Muscle layer of colon (tissue), 2 donors: ENCODE results near the gene PCDHA13.
"Not testable (repeated sequence)": the region's sequence is repeated elsewhere in the genome, so short reads cannot be mapped to it uniquely, and the experiment has no call there.

Experiments used
- H3K27ac ChIP-seq: one replicate; pipeline ENCODE4 v1.7.0; 2013; ENCODE audit warnings: low read depth, mild to moderate bottlenecking, low read length, moderate library complexity
- H3K27me3 ChIP-seq, 2 donors: one replicate each; pipeline ENCODE4 v1.7.0; 2013; ENCODE audit warnings: low read length in 2 of 2, mild to moderate bottlenecking in 2 of 2; ENCODE audit not compliant: insufficient read depth in 2 of 2, control insufficient read depth in 1 of 2
- H3K36me3 ChIP-seq: one replicate; pipeline ENCODE4 v1.7.0; 2013; ENCODE audit warnings: mild to moderate bottlenecking, low read length; ENCODE audit not compliant: insufficient read depth
- H3K4me1 ChIP-seq: one replicate; pipeline ENCODE4 v1.7.0; 2013; ENCODE audit warnings: mild to moderate bottlenecking, low read length; ENCODE audit not compliant: insufficient read depth
- H3K4me3 ChIP-seq, 2 donors: one replicate each; pipeline ENCODE4 v1.7.0; 2013; ENCODE audit warnings: low read length in 2 of 2, low read depth in 1 of 2, mild to moderate bottlenecking in 1 of 2, moderate library complexity in 1 of 2
- H3K9ac ChIP-seq: one replicate; pipeline ENCODE4 v1.7.0; 2013; ENCODE audit warnings: low read length
- H3K9me3 ChIP-seq: one replicate; pipeline ENCODE4 v1.7.0; 2013; ENCODE audit warnings: mild to moderate bottlenecking, low read length
- donor health status: abdominal sarcoma.
- donor health status: Adenocarcinoma of cecum.

PCDHA13 gene

DNA sequence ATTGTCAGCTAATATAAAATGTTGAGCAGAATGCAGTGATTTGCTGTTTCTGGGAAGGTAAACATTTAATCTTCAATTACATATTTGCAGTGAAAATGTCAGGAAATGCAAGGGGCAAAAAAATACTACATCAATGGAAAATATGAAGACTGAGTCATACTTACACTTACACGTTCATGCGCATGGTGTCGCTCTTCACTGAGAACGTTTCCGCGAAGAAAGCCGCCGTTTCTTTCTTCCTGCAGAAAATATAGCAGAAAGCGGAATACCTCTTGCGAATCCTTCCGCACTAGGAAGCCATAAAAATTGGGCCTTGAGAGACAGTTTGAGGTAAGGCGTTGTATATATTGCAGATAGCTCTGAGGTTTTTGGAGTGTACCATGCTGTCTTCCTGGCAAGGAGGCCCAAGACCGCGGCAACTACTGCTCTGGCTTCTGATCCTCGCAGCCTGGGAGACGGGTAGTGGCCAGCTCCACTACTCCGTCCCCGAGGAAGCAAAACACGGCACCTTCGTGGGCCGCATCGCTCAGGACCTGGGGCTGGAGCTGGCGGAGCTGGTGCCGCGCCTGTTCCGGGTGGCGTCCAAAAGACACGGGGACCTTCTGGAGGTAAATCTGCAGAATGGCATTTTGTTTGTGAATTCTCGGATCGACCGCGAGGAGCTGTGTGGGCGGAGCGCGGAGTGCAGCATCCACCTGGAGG, at the start of gene PCDHA13:
Gene PCDHA13, plus strand, starts transcription at position 236 of the 702 bp plus-strand sequence. Its CDS starts 145 bp downstream, at position 381.
- Histone ChIP-seq H3K4me1 (no peaks in the 10 kb centered on the region), H3K27ac (no peak within 1 kb of the TSS), H3K9ac (no peak within 1 kb of the TSS), H3K36me3 (no peaks in the 10 kb centered on the region), H3K4me3 (no peak within 1 kb of the TSS), H3K27me3 (peaks cover 0 to 8% of the 10 kb centered on the region in 2 donors), H3K9me3 (peaks cover 6% of the 10 kb centered on the region)

- Histone ChIP-seq H3K9me3 (peaks cover 9% of the 10 kb centered on the region), H3K27me3 (no peaks in the 10 kb centered on the region), H3K4me1 (no peaks in the 10 kb centered on the region), H3K36me3 (no peaks in the 10 kb centered on the region), H3K27ac (no peak within 1 kb of the TSS), H3K9ac (no peak within 1 kb of the TSS), H3K4me3 (no peak within 1 kb of the TSS)
Observed at GRCh38 chr5:140833993-140834392, 47.9 kb upstream of the PCDHA13 start, which contains the start of gene PCDHA7. TSS of gene PCDHA7 (plus strand) at chr5:140834269. CDS start at chr5:140834384, 115 bp downstream.

DNA sequence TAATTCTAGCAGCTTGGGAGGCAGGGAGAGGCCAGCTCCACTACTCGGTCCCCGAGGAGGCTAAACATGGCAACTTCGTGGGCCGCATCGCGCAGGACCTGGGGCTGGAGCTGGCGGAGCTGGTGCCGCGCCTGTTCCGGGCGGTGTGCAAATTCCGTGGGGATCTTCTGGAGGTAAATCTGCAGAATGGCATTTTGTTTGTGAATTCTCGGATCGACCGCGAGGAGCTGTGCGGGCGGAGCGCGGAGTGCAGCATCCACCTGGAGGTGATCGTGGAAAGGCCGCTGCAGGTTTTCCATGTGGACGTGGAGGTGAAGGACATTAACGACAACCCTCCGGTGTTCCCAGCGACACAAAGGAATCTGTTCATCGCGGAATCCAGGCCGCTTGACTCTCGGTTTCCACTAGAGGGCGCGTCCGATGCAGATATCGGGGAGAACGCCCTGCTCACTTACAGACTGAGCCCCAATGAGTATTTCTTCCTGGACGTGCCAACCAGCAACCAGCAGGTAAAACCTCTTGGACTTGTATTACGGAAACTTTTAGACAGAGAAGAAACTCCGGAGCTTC, 47.4 kb upstream of the PCDHA13 start:
- not testable (repeated sequence) for H3K36me3 ChIP-seq, H3K9ac ChIP-seq, H3K4me1 ChIP-seq, H3K27ac ChIP-seq, H3K9me3 ChIP-seq, H3K27me3 ChIP-seq, H3K4me3 ChIP-seq

GRCh38 chr5:140835622-140836510, 46.1 kb upstream of the PCDHA13 start:
- H3K4me1 ChIP-seq: no peaks in the 10 kb centered on the region

GRCh38 chr5:140840978-140841962, 40.7 kb upstream of the PCDHA13 start, which contains the start of gene PCDHA8:
TSS of gene PCDHA8 (plus strand) at chr5:140841187. CDS start at chr5:140841322, 135 bp downstream.
- Histone ChIP-seq H3K9me3 (no peaks in the 10 kb centered on the region), H3K27ac (no peak within 1 kb of the TSS)

More at GRCh38 chr5:140835622-140836510, 46.1 kb upstream of the PCDHA13 start:
- Histone ChIP-seq H3K9me3 (peaks cover 9% of the 10 kb centered on the region), H3K27me3 (no peaks in the 10 kb centered on the region), H3K27ac (no peak overlapping the region), H3K9ac (no peak overlapping the region), H3K36me3 (no peaks in the 10 kb centered on the region), H3K4me3 (no peak overlapping the region)

DNA sequence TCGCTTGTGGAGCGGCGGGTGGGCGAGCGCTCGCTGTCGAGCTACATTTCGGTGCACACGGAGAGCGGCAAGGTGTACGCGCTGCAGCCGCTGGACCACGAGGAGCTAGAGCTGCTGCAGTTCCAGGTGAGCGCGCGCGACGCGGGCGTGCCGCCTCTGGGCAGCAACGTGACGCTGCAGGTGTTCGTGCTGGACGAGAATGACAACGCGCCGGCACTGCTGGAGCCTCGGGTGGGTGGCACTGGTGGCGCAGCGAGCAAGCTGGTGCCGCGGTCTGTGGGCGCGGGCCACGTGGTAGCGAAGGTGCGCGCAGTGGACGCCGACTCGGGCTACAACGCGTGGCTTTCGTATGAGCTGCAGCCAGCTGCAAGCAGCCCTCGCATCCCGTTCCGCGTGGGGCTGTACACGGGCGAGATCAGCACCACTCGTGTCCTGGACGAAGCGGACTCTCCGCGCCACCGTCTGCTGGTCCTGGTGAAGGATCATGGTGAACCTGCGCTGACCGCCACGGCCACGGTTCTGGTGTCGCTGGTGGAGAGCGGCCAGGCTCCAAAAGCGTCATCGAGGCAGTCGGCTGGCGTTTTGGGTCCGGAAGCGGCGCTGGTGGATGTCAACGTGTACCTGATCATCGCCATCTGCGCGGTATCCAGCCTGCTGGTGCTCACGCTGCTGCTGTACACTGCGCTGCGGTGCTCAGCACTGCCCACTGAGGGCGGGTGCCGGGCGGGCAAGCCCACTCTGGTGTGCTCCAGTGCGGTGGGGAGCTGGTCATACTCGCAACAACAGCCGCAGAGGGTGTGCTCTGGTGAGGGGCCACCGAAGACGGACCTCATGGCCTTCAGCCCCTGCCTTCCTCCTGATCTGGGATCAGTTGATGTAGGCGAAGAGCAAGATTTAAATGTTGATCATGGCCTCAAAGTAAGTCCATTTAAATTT, 38.9 kb upstream of the PCDHA13 start:
- H3K9me3 ChIP-seq: no peaks in the 10 kb centered on the region

More at GRCh38 chr5:140840978-140841962, 40.7 kb upstream of the PCDHA13 start, which contains the start of gene PCDHA8:
- Histone ChIP-seq H3K4me3 (no peak within 1 kb of the TSS), H3K36me3 (no peaks in the 10 kb centered on the region), H3K4me1 (no peaks in the 10 kb centered on the region), H3K27me3 (no peaks in the 10 kb centered on the region), H3K9ac (no peak within 1 kb of the TSS)

GRCh38 chr5:140848139-140849102, 33.5 kb upstream of the PCDHA13 start, which contains the start of gene PCDHA9:
TSS of gene PCDHA9 (plus strand) at chr5:140848382. CDS start at chr5:140848496, 114 bp downstream.
- not testable (repeated sequence) for H3K27ac ChIP-seq, H3K9me3 ChIP-seq, H3K4me3 ChIP-seq, H3K27me3 ChIP-seq, H3K4me1 ChIP-seq, H3K36me3 ChIP-seq, H3K9ac ChIP-seq

More for the DNA sequence above, 38.9 kb upstream of the PCDHA13 start:
- H3K4me3 ChIP-seq: no peak overlapping the region
- H3K9ac ChIP-seq: no peak overlapping the region
- no peaks in the 10 kb centered on the region for H3K27me3 ChIP-seq
- no peaks in the 10 kb centered on the region for H3K36me3 ChIP-seq
- H3K4me1 ChIP-seq: no peaks in the 10 kb centered on the region
- H3K27ac ChIP-seq: no peak overlapping the region

DNA sequence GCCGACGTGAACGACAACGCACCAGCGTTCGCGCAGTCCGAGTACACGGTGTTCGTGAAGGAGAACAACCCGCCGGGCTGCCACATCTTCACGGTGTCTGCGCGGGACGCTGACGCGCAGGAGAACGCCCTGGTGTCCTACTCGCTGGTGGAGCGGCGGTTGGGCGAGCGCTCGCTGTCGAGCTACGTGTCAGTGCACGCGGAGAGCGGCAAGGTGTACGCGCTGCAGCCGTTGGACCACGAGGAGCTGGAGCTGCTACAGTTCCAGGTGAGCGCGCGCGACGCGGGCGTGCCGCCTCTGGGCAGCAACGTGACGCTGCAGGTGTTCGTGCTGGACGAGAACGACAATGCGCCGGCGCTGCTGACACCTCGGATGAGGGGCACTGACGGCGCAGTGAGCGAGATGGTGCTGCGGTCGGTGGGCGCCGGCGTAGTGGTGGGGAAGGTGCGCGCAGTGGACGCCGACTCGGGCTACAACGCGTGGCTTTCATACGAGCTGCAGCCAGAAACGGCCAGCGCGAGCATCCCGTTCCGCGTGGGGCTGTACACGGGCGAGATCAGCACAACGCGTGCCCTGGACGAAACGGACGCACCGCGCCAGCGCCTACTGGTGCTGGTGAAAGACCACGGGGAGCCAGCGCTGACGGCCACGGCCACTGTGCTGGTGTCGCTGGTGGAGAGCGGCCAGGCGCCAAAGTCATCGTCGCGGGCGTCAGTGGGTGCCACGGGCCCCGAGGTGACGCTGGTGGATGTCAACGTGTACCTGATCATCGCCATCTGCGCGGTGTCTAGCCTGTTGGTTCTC, 31.9 kb upstream of the PCDHA13 start:
- H3K4me1 ChIP-seq, H3K36me3 ChIP-seq, H3K4me3 ChIP-seq, H3K9me3 ChIP-seq, H3K9ac ChIP-seq, H3K27me3 ChIP-seq, H3K27ac ChIP-seq: not testable (repeated sequence)
